Erythroblast (primary cell): ENCODE data around the gene SLC45A1.

Source experiments
- GATA1 ChIP-seq: IDR thresholded peaks from 2 replicates; pipeline ENCODE4 v1.6.1; 2011; ENCODE audit warnings: low read depth, mild to moderate bottlenecking, control low read depth, low read length, moderate library complexity
- POLR2A ChIP-seq: IDR thresholded peaks from 2 replicates; pipeline ENCODE4 v1.6.1; 2011; ENCODE audit warnings: mild to moderate bottlenecking, low read length

DNA sequence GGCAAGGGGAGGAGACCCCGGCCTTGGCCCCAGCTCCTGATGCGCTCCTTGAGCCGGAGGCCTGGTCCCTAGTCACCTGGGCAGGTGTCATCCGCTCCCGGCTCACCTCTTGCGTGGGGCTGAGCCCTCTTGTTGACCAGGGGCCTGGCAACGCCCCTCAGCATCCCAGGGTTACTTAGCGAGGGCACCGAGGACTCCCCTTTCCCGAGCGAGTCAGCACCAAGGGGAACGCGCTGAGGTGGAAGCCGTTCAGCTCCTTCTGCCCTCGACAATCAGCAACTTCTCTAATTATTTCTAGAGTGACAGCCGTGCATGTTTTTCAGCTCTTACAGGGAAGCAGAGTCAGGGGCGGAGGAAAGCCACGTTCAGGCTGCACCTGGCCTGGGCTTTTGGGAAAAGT lies 522 bp downstream of the SLC45A1 start:
- TF ChIP-seq POLR2A = no peak
- no peak for TF ChIP-seq GATA1
